Mucosa of rectum (tissue), 2 donors: ENCODE results near the gene CSRP3.

Source experiments
- H3K27ac ChIP-seq, 2 donors: one replicate each; pipeline ENCODE4 v1.7.0; 2013; ENCODE audit warnings: inconsistent platforms in 2 of 2, low read depth in 2 of 2, low read length in 2 of 2
- H3K27me3 ChIP-seq, 2 donors: one replicate each; pipeline ENCODE4 v1.7.0; 2013; ENCODE audit warnings: low read length in 2 of 2; ENCODE audit not compliant: control insufficient read depth in 2 of 2, insufficient read depth in 2 of 2
- H3K36me3 ChIP-seq, 2 donors: one replicate each; pipeline ENCODE4 v1.7.0; 2013; ENCODE audit warnings: low read length in 2 of 2; ENCODE audit not compliant: control insufficient read depth in 2 of 2, insufficient read depth in 2 of 2
- H3K4me1 ChIP-seq, 2 donors: one replicate each; pipeline ENCODE4 v1.7.0; 2013; ENCODE audit warnings: low read length in 2 of 2, mild to moderate bottlenecking in 1 of 2; ENCODE audit not compliant: control insufficient read depth in 2 of 2, insufficient read depth in 2 of 2
- H3K4me3 ChIP-seq, 2 donors: one replicate each; pipeline ENCODE4 v1.7.0; 2013; ENCODE audit warnings: low read length in 2 of 2
- H3K9ac ChIP-seq, 2 donors: one replicate each; pipeline ENCODE4 v1.7.0; 2013; ENCODE audit warnings: low read length in 2 of 2, low read depth in 1 of 2, mild to moderate bottlenecking in 1 of 2
- H3K9me3 ChIP-seq, 2 donors: one replicate each; pipeline ENCODE4 v1.7.0; 2013; ENCODE audit warnings: low read length in 2 of 2; ENCODE audit not compliant: control insufficient read depth in 2 of 2
- donor health status: healthy.
- donor health status: Normal muscosa, but diverticular disease.

Gene CSRP3

DNA sequence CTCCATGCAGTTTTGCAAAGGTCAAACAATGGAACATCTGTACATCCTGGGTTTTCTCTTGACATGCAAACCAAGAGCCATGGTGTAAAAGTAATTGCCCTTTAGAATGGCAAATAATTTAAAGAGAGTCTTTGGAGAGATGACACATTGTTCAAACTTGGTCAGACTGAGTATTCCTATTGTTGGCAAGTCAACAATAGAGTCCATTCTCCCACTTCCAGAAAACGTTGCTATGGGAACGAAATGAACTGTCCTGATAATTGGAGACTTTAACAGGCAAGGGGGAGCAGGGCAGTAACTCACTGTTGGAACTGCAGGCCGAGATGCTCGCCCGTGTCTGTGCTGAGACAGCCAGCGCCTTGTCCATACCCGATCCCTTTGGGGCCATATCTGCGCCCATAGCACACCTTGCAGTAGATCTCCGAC, 13.9 kb downstream of the CSRP3 start:
- no peaks in the 10 kb centered on the region for H3K27me3 ChIP-seq
- H3K9me3 ChIP-seq = no peaks in the 10 kb centered on the region
- H3K36me3 ChIP-seq = no peaks in the 10 kb centered on the region
- H3K4me3 ChIP-seq = no peak overlapping the region
- no peak overlapping the region for H3K9ac ChIP-seq
- no peak overlapping the region for H3K27ac ChIP-seq
- H3K4me1 ChIP-seq = no peaks in the 10 kb centered on the region

DNA sequence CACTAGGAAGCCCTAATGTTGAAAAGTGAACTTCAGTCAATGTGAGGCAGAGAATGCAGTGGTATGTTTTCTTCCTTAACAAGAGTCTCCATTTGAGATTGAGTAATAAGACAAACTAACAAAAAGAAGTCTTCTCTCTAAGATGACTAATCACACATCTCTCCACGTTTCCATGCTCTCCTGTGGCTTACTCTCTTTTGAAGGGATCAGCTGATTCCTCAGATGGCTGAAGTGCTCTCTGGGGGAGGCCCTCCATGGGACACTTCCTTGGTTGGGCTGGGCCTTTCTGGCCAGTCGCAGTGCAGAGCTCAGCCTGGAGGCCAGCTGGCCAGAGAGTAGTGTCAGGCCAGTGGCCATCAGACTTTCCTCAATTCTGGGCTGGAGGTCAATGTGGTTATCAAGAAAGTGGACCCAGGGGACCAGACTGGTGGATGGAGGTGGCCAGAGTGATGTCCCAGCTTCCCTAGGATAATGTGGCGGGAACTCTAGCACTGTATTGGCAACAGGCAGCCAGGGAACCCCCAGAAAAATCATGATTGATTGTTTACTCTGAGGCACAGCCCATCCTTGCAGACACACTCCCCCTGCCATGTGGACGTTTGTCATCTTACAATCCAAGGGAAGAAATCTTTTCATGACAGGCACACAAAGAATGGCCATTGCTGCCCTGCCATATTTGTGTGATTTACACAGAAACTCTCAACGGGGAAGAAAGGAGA, 14.5 kb downstream of the CSRP3 start:
- Histone ChIP-seq H3K4me3 (no peak overlapping the region), H3K9me3 (no peaks in the 10 kb centered on the region), H3K4me1 (no peaks in the 10 kb centered on the region), H3K9ac (no peak overlapping the region), H3K27me3 (no peaks in the 10 kb centered on the region), H3K27ac (no peak overlapping the region), H3K36me3 (no peaks in the 10 kb centered on the region)

DNA sequence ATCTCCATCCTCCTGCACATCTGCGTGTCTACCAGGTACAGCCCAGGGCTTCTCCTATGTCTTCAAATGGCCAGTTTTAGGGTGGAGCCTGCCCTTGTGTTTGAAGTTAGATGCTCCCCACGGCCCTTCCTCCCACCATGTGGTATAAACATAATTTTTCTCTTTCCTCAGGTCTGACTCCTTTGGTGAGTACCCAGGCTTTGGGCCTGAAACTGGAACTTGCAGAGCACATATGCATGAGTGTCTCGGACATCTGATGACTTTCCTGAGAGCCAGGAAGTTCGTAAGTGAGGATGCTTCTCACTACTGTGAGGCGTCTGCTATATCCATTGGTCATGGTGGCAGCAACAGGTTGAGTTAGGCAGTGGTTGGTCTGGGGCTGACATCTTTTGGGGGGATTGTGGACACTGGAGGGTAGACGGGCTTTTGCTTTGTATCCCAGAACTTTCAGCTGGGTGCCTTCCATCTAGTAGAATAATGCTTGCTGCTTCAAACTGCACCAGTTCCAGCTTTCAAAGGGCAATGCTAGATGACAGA, 16.2 kb downstream of the CSRP3 start:
- Histone ChIP-seq H3K27me3 (no peaks in the 10 kb centered on the region), H3K36me3 (no peaks in the 10 kb centered on the region), H3K27ac (no peak overlapping the region), H3K4me1 (no peaks in the 10 kb centered on the region), H3K9ac (no peak overlapping the region), H3K9me3 (no peaks in the 10 kb centered on the region), H3K4me3 (no peak overlapping the region)

DNA sequence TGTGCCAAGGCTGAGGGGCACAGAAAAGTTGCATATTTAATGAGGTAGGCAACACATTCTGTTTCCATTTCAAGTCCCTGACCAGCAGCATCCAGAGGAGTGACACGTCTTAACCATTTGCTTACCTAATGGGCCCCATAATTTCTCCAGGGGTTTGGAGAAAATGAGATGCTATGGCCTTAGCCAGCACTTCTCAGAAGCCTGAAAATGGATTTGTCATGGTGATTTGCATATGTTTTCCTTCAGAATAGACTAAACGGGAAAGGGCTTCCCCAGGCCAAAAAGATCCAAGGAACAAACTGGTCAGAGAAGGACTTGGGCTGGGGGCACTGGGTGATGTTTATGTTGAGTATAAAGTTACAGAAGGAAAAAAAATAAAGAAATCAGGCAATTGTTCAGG, 16.7 kb downstream of the CSRP3 start:
- Histone ChIP-seq H3K4me3 (no peak overlapping the region), H3K9me3 (no peaks in the 10 kb centered on the region), H3K36me3 (no peaks in the 10 kb centered on the region), H3K27ac (no peak overlapping the region), H3K9ac (no peak overlapping the region), H3K27me3 (no peaks in the 10 kb centered on the region), H3K4me1 (no peaks in the 10 kb centered on the region)

DNA sequence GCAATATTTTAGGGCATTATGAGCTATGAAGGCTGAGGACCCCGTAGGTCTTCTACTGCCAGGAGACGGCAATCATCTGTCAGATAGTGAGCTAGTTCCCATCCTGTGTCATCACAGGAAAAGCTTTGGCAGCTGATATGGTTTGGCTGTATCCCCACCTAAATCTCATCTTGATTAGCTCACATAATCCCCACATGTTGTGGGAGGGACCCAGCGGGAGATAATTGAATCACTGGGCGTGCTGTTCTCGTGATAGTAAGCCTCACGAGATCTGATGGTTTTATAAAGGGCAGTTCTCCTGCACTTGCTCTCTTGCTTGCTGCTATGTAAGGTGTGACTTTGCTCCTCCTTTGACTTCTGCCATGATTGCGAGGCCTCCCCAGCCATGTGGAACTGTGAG, 18.1 kb downstream of the CSRP3 start:
- H3K4me1 ChIP-seq = no peaks in the 10 kb centered on the region
- no peaks in the 10 kb centered on the region for H3K36me3 ChIP-seq
- H3K9me3 ChIP-seq = no peaks in the 10 kb centered on the region
- no peak overlapping the region for H3K27ac ChIP-seq
- H3K27me3 ChIP-seq = no peaks in the 10 kb centered on the region
- H3K9ac ChIP-seq = no peak overlapping the region
- H3K4me3 ChIP-seq = no peak overlapping the region

DNA sequence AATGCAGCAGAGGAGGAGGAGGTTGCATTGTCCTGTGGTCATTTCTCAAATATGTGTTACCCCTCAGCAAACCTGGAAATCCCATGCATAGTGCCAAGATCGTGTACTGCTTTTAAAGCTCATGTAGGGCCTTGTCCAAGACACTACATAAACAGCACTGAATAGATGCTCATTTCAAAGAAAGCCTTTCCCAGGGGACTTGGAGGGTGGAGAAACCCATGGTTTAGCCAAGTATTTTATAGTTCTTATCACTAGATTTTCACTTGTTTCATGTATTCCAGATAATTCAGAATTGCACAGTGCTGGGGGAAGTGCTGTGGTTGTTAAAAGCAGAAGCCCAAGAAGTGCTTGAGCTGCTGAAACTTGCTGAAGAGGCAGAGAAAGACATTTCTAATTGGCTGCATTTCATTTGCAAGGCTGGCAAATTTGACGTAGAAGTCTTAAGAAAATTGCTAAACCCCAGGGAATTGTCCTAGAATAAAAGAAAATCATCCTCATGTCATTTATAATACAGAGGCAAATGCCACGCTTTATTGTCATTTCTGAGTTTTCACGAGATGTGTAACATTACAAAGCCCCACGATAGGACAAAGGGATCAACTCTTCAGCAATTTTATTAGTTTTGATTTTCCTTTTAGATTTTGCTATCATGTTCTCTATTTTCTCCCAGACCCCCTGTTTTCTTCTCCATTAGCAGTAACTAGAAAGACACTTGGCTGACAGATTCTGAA, 20.1 kb downstream of the CSRP3 start:
- Histone ChIP-seq H3K9ac (no peak overlapping the region), H3K4me3 (no peak overlapping the region), H3K4me1 (no peaks in the 10 kb centered on the region), H3K27me3 (no peaks in the 10 kb centered on the region), H3K9me3 (no peaks in the 10 kb centered on the region), H3K36me3 (peaks cover 2 to 7% of the 10 kb centered on the region in 2 donors), H3K27ac (no peak overlapping the region)

DNA sequence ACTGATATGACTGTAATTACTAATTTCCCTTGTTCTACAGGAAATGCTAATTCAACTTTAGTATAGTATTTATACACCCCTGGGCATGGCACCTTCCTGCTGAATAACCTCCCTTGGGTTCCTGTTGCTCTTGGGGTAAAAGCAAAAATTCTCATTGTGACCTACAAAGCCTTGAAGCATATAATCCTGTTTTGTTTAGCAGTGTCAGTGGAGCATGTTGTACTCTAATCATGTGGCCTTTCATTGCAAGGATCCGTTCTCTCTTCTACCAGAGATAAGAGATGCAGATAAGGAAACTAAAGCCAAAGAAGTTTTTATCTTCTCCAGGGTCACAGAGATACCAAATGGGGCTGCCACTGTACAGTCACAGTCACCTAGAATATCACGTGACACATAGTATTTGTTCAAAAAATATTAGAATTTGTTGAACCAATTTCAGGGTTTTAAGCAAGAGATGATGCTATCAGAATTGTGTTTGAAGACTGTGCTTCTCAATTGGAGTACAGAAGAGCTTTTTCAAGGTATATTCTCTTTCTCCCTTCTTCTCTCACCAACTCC, 25.1 kb downstream of the CSRP3 start:
- Histone ChIP-seq H3K9me3 (no peaks in the 10 kb centered on the region), H3K4me1 (no peaks in the 10 kb centered on the region), H3K27ac (no peak overlapping the region), H3K9ac (no peak overlapping the region), H3K4me3 (no peak overlapping the region), H3K36me3 (peaks cover 28 to 32% of the 10 kb centered on the region in 2 donors), H3K27me3 (no peaks in the 10 kb centered on the region)

DNA sequence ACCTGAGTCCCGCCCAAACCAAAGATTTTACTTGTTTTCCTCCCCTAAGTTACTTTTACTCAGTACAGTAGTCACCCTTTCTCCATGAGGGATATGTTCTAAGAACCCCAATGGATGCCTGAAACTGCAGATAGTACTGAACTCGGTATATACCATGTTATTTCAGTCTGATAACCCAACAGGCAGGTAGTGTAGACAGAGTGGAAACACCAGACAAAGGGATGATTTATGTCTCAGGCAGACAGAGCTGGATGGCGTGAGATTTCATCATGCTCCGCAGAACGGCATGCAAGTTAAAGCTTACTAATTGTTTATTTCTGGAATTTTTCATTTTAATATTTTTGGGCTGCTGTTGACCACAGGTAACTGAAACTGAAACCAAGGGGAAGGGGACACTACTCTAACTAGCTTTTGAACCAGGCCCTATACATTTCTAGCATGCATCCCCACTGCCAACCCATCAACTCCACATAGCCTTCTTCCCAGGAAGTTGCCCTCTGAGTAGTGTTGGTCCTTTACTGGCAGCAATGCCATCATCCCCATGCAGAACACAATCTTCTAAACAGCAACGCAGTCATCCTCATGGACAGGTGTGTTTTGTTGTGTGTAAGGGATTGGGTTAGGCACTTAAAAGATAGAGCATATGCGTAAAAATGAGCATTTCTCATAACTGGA, 27.7 kb downstream of the CSRP3 start:
- peaks cover 42% of the 10 kb centered on the region in 2 donors for H3K36me3 ChIP-seq
- H3K9ac ChIP-seq = no peak overlapping the region
- no peak overlapping the region for H3K4me3 ChIP-seq
- no peaks in the 10 kb centered on the region for H3K9me3 ChIP-seq
- no peak overlapping the region for H3K27ac ChIP-seq
- H3K4me1 ChIP-seq = no peaks in the 10 kb centered on the region
- H3K27me3 ChIP-seq = no peaks in the 10 kb centered on the region

DNA sequence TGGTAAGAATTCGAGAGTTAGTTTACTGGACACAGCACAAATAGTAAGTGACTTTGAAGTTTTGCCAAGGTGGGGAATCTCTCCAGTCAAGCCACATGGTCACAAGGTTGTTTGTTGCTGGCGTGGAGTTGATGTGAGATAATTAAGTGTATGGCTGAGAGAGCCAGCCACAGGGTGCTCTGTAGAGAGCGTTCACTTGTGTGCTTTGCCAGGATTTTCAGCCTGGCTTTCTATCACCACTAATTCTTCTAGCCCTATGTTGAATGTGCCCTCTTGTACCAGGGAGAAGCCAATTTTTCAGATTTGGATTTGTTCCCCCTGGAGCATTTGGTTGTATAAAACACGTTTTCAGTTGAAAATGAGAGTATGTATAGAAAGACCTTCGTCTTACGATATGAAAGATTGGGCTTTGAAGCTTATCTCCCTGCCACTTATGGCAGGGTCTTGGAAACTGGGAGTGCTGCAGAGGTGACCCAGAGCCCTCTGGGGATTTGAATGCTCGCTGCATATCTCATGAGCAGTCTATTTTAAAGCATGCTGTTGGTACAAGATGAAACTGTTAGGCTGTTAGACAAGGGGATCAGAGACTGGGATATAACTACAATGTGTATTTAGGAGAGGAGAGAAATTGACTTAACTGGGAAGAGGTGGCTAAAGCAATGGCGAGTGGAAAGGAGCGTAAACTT, 28.6 kb downstream of the CSRP3 start:
- no peak overlapping the region for H3K4me3 ChIP-seq
- H3K9me3 ChIP-seq = no peaks in the 10 kb centered on the region
- H3K36me3 ChIP-seq = peaks cover 48 to 52% of the 10 kb centered on the region in 2 donors
- no peaks in the 10 kb centered on the region for H3K4me1 ChIP-seq
- no peak overlapping the region for H3K9ac ChIP-seq
- H3K27me3 ChIP-seq = no peaks in the 10 kb centered on the region
- H3K27ac ChIP-seq = no peak overlapping the region
